GM18868 (cell line): ENCODE results near the gene UNC80.

Experiments used
- ATAC-seq: cut with Tn5 transposase; IDR thresholded peaks from one replicate; pipeline ENCODE4 v1.9.1; 2021; ENCODE audit warnings: mild to moderate bottlenecking, moderate library complexity; ENCODE audit not compliant: unreplicated experiment

UNC80 gene

DNA sequence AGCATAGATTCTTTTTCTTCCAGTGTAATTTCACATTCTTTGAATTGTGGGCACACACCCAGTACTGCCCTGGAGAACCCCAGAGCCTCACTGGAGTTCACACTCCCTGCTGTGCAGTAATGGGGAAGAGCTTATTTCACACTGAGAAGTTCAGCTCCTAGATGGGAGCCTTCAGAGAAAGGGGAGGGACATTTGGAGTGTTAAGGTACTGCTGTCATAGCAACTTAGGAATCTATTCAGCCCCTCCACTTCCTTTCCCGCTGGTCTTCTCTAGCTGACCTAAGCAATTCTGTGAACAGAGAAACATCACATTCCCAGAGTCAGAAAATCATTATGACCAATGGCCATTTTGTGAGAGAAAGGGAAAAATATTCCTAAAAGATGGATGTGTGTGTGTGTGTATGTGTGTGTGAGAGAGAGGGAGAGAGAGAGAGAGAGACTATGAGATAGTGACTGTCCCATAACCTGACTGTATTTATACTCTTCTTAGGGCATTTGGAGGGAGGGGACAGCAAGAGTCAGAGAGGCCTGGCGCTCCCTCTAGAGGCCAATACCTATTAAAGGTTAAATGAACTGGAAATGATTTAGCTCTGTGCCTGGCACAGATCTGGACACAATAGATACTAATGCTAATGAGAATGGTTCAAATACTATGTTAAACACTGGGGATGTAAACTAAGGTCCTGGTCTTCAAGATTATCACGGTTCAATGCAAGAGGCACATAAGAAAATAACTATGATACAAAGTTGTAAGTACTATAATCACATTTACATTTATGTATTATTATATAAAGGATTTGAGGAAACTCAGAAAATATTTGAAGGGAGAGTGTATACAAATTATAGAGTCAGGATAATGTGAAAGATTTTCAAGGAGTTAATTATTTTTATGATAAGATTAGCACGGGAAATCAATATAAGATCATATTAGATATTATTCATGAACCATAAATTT is 189.3 kb downstream of the UNC80 start:
- ATAC-seq, result peak; percentile 97

GRCh38 chr2:209965723-209966122 is 194.1 kb downstream of the UNC80 start:
- ATAC-seq, result no peak

GRCh38 chr2:209969692-209970091 is 198.1 kb downstream of the UNC80 start:
- ATAC-seq, result no peak

- no peak for ATAC-seq
These were observed 198.6 kb downstream of the UNC80 start for GRCh38 chr2:209970271-209970670.

- no peak for ATAC-seq
These were observed 199.1 kb downstream of the UNC80 start for GRCh38 chr2:209970711-209971110.

DNA sequence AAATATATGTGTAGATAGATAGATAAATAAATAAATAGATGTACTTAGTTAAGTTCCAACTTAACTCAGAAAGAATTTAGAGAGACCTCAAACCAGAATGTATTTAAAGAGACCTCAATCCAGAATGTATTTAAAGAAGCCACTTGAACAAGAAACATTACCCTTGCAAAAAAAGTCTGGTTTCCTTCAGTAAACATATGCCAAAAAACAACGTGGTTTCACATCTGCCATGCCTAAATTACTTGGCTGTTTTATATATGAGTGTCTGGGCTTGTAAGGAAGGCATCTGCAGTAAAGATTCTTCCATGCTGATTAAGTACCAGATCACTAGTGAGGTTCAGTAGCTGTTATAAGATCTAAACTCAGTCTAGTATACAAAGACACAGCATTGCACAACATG is 201.7 kb downstream of the UNC80 start:
- ATAC-seq, result no peak

GRCh38 chr2:209974576-209974975 is 202.9 kb downstream of the UNC80 start:
- no peak for ATAC-seq

GRCh38 chr2:209976698-209977385 is 205.2 kb downstream of the UNC80 start:
- ATAC-seq, result no peak

GRCh38 chr2:209977386-209978239 is 206.0 kb downstream of the UNC80 start:
- ATAC-seq, result peak; percentile 78

DNA sequence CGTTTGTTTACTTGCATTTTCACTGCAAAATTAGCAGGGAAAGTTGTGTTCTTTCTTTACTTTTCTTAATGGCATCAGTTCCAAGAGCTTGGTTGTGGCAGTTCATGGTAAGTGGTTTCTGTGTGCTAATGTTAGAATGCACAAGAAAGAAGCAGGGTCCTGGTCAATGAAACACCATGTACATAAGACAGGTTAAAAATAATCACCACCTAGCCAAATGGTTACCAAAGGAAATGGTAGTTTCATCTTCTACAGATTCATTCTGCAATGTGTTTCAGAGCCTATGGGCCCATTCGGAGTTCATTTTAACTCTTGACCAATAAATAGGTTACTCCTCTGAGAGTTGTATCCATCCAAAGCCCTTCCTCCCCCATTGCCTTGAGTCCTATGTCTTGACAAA is 212.7 kb downstream of the UNC80 start:
- no peak for ATAC-seq

DNA sequence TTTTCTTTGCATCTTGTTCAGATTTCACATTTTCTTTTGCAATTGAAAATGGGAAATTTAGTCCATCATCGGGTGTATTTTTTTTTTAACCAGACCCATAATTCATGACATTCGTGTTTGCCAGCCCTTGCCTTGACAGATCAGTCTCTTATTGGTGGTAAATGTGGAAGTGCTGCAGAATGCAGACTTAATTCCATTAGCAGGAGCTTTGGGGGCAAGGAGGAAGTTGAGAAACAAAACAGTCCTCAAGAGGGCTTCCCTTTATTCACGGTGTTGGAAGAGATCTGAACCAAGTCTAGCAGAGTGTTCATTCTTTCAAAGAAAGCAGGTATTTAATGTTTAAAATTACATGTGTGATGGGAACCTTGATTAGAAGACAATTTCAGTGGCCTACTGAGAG is 214.2 kb downstream of the UNC80 start:
- ATAC-seq, result no peak

DNA sequence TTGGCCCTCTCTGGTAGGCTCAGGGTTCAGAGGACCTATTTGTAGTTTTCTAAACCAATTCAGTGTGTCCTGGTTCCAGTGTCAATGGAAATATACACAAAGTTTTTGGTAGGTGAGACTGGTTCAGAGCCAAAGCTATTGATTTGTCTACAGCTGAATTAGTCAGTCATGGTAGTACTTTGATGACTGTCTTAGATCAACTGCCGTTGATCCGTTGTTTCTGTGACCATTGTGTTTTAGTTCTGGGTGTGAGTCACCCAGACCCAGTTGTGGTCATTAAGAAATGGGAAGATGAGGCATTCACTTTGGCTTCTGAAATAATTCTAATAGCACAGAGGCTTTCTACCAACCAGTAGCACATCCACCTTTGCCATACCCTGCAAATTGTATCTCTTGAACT is 214.8 kb downstream of the UNC80 start:
- ATAC-seq, result no peak

DNA sequence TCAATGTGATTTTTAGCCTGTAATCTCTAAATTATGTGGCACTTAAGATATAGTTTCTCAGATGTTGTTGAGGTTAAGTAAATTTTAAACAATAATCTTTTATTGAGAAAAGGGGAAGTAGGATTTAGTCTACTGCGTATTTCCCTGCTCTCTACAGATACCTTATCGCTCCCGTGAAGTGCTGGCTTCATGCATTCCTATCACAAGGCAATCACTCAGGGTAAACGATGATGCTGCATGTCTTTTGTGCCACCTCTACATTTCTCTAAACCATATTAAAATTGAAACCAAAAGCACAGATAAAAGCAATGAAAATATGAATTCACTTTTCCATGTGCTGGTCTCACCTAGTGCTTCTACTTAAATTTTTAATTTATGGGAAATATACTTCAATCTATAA is 216.4 kb downstream of the UNC80 start:
- peak; percentile 73 for ATAC-seq

DNA sequence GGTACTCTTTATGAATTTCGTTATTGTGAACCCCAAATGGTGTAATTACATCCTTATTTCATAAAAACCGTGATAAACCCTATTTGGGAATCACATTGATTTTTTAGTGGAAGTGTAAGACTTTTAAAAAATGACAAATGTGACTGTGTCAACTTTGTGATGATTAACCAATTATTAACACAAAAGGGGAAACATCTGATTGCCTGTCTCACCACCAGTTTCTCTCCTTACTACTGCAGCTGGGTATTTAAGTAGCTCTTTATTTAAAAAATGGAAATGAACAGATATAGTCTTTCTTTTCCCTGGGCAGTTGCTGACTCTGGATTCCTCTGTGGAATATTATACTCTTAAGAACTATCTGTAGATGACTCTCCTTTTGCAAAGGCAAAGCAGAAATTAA is 219.2 kb downstream of the UNC80 start:
- no peak for ATAC-seq

GRCh38 chr2:209993968-209994367 is 222.3 kb downstream of the UNC80 start:
- ATAC-seq, result no peak

- ATAC-seq, result no peak
These were observed 227.0 kb downstream of the UNC80 start for GRCh38 chr2:209998596-209998995.

DNA sequence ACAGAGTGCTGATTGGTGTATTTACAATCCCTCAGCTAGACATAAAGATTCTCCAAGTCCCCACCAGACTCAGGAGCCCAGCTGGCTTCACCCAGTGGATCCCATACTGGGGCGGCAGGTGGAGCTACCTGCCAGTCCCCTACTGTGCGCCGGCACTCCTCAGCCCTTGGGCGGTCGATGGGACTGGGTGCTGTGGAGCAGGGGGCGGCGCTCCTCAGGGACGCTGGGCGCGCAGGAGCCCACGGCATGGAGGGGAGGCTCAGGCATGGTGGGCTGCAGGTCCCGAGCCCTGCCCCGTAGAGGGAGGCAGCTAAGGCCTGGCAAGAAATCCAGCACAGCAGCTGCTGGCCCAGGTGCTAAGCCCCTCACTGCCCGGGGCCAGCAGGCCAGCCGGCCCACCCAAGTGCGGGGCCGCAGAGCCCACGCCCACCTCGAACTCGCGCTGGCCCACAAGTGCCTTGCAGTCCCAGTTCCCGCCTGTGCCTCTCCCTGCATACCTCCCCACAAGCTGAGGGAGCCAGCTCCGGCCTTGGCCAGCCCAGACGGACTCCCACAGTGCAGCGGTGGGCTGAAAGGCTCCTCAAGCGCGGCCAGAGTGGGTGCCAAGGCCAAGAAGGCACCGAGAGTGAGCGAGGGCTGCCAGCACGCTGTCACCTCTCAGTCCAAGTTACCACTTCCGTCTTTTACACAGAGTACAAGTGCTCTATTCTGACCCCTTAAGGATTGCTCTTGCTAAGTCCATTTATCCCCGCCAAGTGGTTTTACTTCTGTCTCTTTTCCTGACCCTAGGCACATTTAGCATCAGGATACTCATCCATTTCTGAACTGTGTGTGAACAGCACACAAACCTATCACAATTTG is 229.1 kb downstream of the UNC80 start:
- ATAC-seq, result no peak

DNA sequence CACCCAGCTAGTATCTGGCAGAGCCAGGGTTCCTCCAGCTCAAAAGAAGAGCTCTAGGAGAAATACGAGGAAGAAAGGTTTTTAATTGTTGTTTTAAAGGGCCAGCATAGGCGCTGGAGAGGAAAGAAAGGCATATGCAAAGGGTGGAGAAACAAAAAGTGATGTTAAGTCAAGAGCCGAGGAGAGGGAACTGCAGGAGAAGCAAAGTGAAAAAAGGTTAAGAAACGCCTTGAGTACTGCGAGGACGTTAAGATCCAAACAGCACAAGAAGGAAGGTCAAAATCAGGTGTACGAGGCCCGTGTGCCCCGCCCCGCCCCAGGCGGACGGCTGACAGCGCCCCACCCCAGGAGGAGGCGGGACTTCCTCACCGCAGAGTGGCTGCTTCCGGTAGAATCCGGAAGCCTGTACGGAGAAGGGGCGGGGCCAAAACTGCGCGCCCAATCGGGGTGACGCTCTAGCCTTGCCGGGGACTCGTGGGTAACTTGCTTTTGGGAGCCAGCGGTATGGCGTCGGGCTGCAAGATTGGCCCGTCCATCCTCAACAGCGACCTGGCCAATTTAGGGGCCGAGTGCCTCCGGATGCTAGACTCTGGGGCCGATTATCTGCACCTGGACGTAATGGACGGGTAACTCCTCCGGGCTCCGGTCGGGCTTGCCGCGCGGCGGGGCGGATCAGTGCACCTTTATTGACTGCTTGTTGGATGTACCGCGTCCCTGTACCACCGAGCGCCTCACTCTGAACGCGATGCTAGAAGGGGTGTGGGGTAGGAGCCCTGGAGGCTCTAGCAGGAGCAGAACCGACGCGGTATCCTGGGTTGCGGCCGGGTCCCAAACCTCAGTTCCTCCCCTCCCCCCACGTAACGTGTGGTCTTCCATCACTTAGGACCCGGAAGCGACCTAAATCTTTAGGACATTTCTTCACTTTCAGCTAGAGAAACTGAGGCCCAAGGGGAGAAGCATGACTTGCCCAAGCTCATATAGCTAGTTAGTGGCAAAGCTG is 230.8 kb downstream of the UNC80 start, which contains the start of gene RPE:
RPE (plus strand) TSS at position 481 of the 1,000 bp plus-strand sequence; CDS start at position 505, 24 bp downstream.
- ATAC-seq, result peak; percentile 99

GRCh38 chr2:210003359-210003758 is 231.7 kb downstream of the UNC80 start:
- no peak for ATAC-seq
